Measurements from ENCODE around the gene GSTO1. TPM values are rescaled to one million over a fixed set of nuclear protein-coding genes. Genes with fewer than 3 reads are reported as not detected.
A peak's percentile ranks its signal among the peaks of the same experiment; 100 is the strongest.

Gene GSTO1
- total and polyA plus RNA-seq, 2 of the 13 experiments (the other 11 are each of a cell fraction or from before 2014, with no cell fraction given): 228 to 300 TPM

GRCh38 chr10:104274762-104275721, 20.4 kb downstream of the GSTO1 start (continued):
- TF ChIP-seq ZNF740 (CRISPR knock-in tag; IDR thresholded peaks at IDR 0.05): no peak
- no peak for TF ChIP-seq ZFP41 (CRISPR knock-in tag; IDR thresholded peaks at IDR 0.05; ENCODE audit: borderline replicate concordance)
- no peak for TF ChIP-seq NFE2L2 (IDR thresholded peaks at IDR 0.05; ENCODE audit: low read length)
- TF ChIP-seq ZNF446 (CRISPR knock-in tag; IDR thresholded peaks at IDR 0.05): no peak
- no peak for TF ChIP-seq SOX13 (IDR thresholded peaks at IDR 0.05)
- TF ChIP-seq SOX13 (CRISPR knock-in tag; conservative IDR thresholded peaks at IDR 0.05 in 1 of 2, IDR thresholded peaks at IDR 0.05 in 1 of 2): no peak
- no peak for TF ChIP-seq SOX6 (IDR thresholded peaks at IDR 0.05)
- peak; percentile 64 for TF ChIP-seq SOX6 (CRISPR knock-in tag; IDR thresholded peaks at IDR 0.05)
- TF ChIP-seq ZNF30 (CRISPR knock-in tag; IDR thresholded peaks at IDR 0.05): no peak
- TF ChIP-seq ELF1 (CRISPR knock-in tag; IDR thresholded peaks at IDR 0.05): no peak
- no peak for TF ChIP-seq SRSF9 (IDR thresholded peaks at IDR 0.05; ENCODE audit: borderline replicate concordance, insufficient read depth, low read depth, low read length, poor library complexity, severe bottlenecking)
- no peak for TF ChIP-seq ZNF724P (CRISPR knock-in tag; IDR thresholded peaks at IDR 0.05; ENCODE audit: borderline replicate concordance)
- no peak for TF ChIP-seq TERF1 (CRISPR knock-in tag; IDR thresholded peaks at IDR 0.05)
- peak; percentile 54; the same call in 1 of the 2 replicates for TF ChIP-seq SNAI1 (CRISPR knock-in tag; IDR thresholded peaks at IDR 0.05; ENCODE audit: borderline replicate concordance)
- TF ChIP-seq HMGXB4 (CRISPR knock-in tag; IDR thresholded peaks at IDR 0.05; ENCODE audit: borderline replicate concordance in 1 of 2, low read depth in 1 of 2): peak; percentile 55 to 65; a peak in 3 of 4 replicates
- TF ChIP-seq PCBP1 (IDR thresholded peaks at IDR 0.05; ENCODE audit: borderline replicate concordance, low read depth, low read length): 0 out of 2 replicates have a peak, but pooled peaks have one; percentile 47
- no peak for TF ChIP-seq ZNF343 (CRISPR knock-in tag; IDR thresholded peaks at IDR 0.05)
- TF ChIP-seq POLR2AphosphoS5 (IDR thresholded peaks at IDR 0.05; ENCODE audit: low read depth, low read length): no peak
- TF ChIP-seq SMARCE1 (IDR thresholded peaks at IDR 0.05; ENCODE audit: borderline replicate concordance): no peak
- TF ChIP-seq NAIF1 (CRISPR knock-in tag; IDR thresholded peaks at IDR 0.05; ENCODE audit: borderline replicate concordance): no peak
- no peak for TF ChIP-seq TIGD3 (CRISPR knock-in tag; IDR thresholded peaks at IDR 0.05; ENCODE audit: borderline replicate concordance)
- no peak for TF ChIP-seq ZNF761 (CRISPR knock-in tag; conservative IDR thresholded peaks at IDR 0.05)
- no peak for TF ChIP-seq HBP1 (CRISPR knock-in tag; IDR thresholded peaks at IDR 0.05; ENCODE audit: low read depth)

Measured in HepG2 (cell line).